Lung microvascular endothelial cell (primary cell): Measurements from ENCODE around the gene PEX13. TPM values are rescaled to one million over a fixed set of nuclear protein-coding genes. Genes with fewer than 3 reads are reported as not detected.

ENCODE experiments used
- DNase-seq, 2 donors: peaks; one replicate each; pipeline versions ENCODE4 v3.0.0 to v3.0.0-alpha.2; 2010; ENCODE audit warnings: low read depth in 2 of 2
- total RNA-seq: library from RNA; depleted of rRNA; stranded (reverse); fragments of >200 nt; gene quantifications from 2 replicates; pipeline ENCODE4 v1.2.1, GENCODE V29; 2014

PEX13 gene
- total RNA-seq, 1 donor from 2014 or later: 41.9 TPM

DNA sequence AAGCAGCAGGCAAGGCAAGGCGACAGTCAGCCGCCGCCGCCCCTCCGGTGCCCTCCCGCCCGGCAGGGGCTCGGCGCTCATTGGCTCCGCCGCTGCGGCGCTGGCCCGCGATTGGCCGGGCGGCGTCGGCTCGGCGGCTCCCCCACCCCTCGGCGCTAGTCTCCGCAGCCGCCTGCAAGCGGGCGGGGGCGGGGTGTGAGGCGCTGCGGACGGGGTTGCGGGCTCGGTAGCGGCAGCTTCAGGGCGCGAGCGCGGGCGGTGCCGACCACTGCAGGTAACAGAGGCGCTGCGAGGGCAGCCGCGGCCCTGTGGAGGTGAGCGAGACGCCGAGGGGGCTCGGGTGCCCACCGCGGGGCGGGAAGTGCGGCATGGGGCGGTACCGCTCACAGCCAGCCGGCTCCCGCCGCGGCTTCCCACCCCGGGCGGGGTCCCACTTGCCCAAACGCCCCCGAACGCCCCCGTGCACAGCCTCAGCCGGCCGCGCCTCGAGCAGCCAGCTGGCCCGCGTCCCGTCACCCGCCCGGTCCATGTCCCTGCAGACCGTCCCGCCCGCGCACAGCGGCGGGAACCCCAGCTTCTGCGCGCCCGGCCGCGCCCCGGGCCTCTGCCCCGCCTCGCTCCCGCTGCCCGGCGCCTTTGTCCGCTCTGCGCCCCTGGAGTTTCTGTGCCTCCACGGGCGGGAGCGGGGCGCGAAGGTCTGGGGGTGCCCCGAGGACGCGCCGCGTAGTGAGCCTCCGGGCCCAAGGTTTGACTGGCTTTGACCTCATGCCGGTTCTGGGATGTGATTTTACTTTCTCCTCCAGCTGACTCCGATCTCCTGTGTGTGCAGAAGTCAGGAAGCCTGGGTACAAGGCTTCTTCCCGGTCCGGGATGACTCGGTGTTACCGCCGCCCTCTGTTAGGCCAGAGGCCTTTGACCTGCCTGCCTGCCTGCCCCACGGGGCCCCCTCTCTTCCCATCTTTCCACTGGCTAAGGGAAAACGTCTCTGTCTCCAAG lies 48.5 kb downstream of the PEX13 start, which contains the start of gene SANBR:
Gene SANBR, plus strand, starts transcription at position 158 of the 996 bp plus-strand sequence. CDS start 4,480 bp downstream, outside the sequence.
- peak; percentile 85 to 88 for DNase-seq

DNA sequence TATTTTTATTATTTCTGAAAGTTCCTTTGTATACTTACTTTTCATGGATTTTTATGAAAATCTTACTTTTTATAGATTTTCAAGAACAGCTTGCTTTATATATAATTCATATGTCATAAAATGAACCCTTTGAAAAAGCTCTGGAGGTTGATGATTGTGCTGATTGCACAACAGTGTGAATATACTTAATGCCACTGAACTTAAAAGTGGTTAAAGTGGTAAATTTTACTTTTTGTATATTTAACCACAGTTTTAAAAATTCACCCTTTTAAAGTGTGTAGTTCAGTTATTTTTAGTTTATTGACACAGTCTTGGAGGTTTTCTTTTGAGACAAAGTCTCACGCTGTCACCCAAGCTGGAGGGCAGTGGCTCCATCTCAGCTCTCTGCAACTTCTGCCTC lies 56.6 kb downstream of the PEX13 start:
- no peak for DNase-seq

DNA sequence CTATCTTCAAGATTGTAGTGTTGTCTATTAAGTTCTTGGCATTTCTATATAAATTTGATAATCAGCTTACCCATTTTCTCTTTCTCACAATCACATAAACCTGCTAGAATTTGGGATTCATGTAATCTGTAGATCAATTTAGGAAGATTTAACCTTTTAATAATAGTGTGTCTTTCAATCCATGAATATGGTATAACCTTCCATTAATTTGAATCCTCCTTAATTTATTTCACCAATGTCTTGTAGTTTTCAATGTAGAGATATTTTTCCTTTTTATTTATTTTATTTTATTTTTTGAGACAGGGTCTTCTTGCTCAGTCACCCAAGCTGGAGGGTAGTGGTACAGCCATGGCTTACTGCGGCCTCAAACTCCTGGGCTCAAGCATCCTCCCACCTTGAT lies 68.4 kb downstream of the PEX13 start:
- DNase-seq: no peak

DNA sequence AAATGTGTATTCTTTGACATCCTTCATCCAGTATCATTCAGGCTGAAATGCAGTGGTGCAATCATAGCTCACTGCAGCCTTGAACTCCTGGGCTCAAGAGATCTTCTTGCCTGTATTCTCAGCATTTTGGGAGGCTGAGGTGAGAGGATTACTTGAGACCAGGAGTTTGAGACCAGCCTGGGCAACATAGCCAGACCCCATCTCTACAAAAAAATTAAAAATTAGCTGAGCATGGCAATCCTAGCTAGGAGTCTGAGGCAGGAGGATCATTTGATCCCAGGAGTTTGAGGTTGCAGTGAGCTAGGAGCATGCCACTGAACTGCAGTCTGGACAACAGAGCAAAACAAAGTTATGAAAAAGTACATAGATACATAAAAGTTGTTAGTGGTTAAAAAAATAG lies 72.3 kb downstream of the PEX13 start:
- no peak for DNase-seq

DNA sequence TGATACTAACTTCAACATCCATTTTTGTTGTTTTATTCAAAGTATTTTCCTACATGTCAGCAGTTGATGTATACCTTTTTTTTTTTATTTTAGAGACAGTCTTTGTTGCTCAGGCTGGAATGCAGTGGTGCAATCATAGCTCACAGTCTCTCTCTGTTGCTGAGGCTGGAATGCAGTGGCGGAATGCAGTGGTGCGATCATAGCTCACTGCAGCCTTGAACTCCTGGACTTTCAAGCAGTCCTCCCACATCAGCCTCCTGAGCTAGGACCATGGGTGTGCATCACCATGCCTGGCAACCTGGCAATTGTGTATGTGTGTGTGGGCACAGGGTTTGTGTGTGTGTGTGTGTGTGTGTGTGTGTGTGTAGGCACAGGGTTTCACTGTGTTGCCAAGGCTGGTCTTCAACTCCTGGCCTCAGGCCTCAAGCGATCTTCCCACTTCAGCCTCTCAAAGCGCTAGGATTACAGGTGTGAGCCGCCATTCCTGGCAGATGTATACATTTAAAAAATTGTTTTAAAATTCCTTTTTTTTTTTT lies 72.9 kb downstream of the PEX13 start:
- no peak for DNase-seq

DNA sequence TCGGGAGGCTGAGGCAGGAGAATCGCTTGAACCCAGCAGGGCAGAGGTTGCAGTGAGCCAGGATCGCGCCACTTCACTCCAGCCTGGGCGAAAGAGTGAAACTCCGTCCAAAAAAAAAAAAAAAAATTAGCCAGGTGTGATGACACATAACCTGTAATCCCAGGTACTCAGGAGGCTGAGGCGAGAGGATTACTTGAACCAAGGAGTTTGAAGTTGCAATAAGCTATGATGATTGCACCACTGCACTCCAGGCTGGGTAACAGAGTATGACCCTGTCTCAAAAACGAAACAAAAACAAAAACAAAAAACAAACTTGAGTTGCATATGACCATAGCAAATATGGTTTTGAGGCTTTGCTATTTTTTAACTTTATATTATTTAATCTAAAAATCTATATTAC lies 74.0 kb downstream of the PEX13 start:
- DNase-seq: no peak

DNA sequence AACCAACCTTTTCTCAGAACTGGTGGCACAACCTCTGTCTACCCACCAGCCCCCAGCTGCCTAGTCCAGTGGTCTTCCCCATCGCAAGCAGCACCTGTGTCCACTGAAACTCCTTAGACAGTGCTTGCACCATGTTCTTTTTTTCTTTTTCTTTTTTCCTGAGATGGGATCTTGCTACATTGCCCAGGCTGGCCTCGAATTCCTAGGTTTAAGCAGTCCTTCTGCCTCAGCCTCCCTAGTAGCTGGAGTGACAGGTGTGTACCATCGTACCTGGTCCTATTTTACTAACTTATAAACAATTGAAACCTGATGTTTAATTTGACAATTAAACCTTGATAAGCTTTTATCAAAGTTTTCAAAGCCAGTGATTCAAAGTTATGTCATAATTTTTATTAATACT lies 78.9 kb downstream of the PEX13 start:
- no peak for DNase-seq

DNA sequence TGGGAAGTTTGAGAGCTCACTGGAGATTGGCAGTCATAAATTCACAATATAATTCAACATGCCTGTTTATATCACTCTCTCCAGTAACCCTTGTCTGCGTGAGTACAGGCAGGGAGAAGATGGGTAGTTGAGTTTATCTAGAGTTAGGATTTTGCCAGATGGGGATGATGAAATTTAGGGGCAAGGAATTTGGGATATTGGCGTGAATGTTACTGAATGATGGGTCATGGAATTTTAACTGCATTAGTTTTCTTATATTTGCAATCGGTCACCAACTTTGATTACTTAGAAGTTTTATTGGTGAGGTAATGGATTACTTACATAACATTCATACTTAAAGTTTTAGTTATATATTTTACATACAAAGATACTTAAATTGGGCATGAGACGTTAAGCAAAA lies 83.3 kb downstream of the PEX13 start:
- DNase-seq: no peak

Other genes with a start within 250 kb of the PEX13 start
- 6.3 and 22.8 TPM in 2 replicates for gene REL, start 136.1 kb upstream of the PEX13 start, total RNA-seq
- gene PUS10, start 535 bp downstream of the PEX13 start, total RNA-seq: 6.3 and 6.7 TPM in 2 replicates
- gene SANBR, start 48.2 kb downstream of the PEX13 start, total RNA-seq: 7.8 and 15.1 TPM in 2 replicates
- 8.1 and 12.3 TPM in 2 replicates for gene C2orf74, start 144.5 kb downstream of the PEX13 start, total RNA-seq